Measurements from ENCODE around the gene AQP1.

AQP1 gene

DNA sequence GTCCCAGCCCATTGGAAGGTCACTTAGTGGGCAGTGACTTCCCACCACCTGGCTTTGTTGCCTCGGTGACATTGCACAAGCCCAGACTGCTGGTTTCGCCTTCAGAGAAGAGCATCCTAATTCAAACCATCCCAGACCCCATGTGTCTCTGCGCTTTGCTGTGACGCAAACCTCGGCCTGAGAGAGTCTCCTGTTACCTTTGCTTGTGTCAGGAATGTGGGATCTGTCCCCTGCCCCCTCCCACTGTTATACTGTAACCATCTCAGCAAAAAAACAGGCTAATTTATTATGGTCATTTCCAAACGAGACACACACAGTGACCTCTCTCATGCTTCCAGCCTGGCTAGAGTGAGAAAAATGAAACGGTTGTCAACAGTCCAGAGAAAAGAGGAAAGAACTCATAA lies 25.0 kb upstream of the AQP1 start:
- no peak for DNase-seq

GRCh38 chr7:30887464-30887872 lies 24.2 kb upstream of the AQP1 start:
- no peak for DNase-seq

- DNase-seq: no peak
Measured at GRCh38 chr7:30888747-30889146, 22.9 kb upstream of the AQP1 start.

- no peak for DNase-seq
Measured at GRCh38 chr7:30890226-30890625, 21.4 kb upstream of the AQP1 start.

DNA sequence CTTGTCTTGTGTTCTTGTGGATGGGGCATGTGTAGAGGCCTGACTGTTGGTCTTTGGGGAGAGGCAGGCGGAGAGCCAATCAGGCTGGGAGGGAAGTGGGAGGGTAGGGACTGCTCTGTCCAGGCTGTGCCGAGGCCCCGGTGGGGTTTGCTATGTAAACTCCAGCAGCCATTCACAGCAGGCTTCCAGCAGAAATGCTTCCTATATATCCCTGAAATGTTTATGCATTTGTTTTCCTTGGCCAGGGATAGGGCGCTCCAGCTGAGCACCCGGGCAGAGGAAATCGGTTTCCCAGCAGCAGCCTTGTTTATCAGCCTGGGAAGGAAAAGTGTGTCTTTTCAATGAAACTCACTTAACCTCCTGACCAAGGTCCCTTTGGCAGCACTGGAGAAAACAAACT lies 18.3 kb upstream of the AQP1 start:
- no peak for DNase-seq

- DNase-seq: no peak
Measured at GRCh38 chr7:30894009-30894408, 17.6 kb upstream of the AQP1 start.

DNA sequence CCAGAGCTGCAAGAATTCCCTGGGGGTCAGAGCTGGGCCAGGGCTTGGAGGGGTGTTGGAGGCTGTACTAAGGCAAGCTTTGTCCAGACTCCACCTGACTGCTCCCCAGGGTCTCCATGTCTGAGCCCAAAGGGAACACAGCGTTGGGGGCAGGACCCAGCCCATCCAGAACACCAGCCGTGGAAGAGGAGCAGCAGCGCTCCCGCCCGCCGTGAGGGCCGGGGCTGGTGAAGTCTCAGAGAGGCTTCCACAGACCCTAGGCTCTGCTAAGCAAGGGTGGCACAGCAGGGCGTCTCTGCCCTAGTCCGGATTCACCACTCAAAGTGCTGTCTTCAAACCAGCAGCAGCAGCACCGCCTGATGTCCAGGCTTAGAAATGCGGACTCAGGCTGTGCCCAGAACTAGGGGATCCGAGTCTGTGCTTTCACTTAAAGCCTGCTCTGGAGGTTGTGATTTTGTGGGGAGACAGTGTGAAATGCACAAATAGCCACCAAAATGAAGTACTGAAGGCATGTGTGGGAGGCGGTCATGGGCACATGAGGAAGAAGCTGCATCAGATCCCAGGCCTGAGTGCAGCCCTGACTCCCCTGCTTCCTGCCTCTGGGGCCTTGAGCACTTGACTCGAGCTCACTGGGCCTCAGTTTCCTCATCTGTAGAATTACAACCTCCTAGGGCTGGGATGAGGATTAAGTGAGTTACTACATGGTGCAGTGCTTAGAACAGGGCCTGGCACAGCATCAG lies 16.6 kb upstream of the AQP1 start:
- peak; percentile 38 for DNase-seq

GRCh38 chr7:30896036-30896435 lies 15.6 kb upstream of the AQP1 start:
- DNase-seq: no peak

DNA sequence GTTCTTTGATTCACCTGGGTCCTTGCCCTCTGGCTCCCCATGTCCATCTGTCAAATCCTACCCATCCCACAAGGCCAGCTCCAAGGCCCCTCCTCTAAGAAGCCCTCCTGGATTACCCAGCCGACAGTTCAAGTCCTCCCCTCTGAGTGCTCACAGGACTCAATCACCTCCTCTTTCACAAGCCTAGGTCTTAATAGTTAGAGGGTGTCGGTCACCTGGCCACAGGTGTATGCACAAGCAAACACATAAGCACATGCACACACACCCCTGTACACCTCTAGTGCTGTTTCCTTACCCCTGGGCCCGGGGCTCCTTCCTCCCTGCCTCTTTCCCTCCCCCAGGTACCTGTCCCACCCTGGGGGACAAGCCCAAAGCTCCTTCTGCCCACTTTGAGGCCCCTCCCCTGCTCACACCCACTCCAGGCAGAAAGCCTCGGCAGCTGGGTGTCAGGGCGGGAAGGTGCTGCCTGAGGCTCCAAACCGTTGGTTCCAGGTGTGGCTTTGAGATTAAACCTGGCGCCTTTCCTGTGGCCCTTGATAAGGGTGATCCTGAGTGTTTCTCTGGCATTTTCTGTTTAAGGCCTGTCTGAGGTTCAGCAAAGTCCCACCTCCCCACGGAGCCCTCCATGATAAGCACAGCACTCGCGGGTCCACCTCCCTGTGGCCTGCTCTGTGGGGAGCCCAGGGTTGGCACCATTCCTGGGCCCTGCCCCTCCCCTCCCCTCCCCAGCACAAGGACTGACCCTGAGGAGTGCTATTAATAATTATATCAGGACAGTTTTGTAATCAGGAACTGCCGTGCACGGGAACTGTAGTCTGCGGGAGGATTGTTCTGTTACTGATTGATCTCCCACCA lies 14.6 kb upstream of the AQP1 start:
- DNase-seq: no peak

GRCh38 chr7:30897770-30898169 lies 13.9 kb upstream of the AQP1 start:
- DNase-seq: no peak

- no peak for DNase-seq
Measured at GRCh38 chr7:30898411-30898810, 13.2 kb upstream of the AQP1 start.

DNA sequence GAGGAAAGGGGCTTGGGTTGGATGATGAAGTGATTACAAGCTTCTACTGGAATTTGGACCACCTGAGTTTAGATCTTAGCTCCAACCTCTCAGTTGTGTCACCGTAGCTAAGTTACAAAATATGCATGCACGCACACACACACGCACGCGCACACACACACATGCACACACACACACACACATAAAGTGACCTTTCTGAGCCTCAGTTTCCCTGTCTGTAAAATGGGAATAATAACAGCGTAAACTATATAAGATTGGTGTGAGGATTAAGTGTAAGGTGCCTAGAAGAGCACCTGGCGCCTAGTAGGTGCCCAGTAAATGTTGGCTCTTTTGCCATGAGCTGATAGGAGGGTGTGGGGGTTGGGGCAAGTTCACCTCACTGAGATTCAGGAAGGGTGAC lies 12.6 kb upstream of the AQP1 start:
- no peak for DNase-seq

- DNase-seq: no peak
Measured at GRCh38 chr7:30899630-30900029, 12.0 kb upstream of the AQP1 start.

DNA sequence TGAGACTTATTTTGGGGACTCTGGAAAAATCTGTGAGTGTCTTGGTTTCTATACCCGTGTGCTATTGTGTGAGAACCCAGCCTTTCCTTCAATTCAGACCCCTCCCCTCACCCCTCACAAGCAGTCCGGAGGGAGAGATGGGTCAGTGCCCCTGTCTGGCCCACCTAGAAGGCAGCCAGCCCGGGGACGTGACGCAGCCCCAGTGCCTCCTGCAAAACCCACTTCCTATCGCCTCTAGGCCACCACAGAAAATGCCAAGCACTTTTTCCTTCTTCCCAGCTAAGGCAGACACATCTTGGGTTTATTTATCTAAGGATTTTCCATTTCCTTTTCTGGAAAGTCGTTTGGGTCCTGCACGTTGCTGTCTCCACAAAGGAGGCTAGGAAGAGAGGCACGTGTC lies 11.6 kb upstream of the AQP1 start:
- no peak for DNase-seq

DNA sequence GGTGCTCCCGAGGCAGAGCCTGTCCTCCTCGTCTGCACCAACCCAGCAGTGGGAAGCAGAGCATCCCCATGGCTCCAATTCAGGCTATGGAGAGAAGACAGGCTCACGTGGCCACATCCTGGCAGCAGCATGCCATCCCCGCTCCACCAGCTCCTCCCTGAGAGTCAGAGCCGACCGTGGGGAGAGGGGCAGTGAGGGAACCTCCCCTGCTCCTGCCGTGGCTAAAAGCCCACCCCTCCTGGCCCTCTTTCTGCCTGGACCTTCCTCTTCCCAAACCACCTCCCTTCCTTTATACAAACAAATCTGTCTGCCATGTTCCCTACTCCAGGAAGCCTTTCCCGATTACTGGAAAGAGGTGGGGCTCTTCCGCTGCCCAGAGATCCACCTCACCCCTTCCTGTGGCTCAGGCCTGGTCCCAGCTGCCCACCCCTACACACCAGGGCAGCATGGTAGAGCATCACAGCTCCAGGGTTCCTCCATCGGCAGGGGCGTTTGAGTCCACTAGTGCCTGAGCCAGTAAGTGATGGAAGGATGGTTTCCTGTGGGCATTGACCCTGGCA lies 10.8 kb upstream of the AQP1 start:
- DNase-seq: no peak

GRCh38 chr7:30901856-30902255 lies 9.8 kb upstream of the AQP1 start:
- no peak for DNase-seq

DNA sequence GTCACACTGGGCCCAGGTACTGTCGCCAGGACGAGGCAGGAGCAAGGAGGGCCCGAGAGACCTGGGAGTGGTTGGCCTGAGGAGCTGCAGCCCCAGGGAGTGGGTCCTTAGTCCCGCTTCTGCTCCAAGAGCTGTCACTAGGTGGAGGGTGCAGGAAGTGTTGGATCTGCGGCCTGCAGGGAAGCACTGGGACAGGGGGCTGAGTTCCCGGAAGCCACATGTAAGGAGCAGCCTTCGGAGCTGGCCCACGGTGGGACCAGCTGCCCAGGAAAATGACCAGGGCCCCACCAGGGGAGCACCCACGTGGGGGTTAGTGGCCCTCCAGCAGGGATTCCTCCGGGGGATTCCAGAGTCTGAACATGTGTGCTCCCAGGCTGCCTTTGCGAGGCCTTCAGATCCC lies 9.2 kb upstream of the AQP1 start:
- no peak for DNase-seq

DNA sequence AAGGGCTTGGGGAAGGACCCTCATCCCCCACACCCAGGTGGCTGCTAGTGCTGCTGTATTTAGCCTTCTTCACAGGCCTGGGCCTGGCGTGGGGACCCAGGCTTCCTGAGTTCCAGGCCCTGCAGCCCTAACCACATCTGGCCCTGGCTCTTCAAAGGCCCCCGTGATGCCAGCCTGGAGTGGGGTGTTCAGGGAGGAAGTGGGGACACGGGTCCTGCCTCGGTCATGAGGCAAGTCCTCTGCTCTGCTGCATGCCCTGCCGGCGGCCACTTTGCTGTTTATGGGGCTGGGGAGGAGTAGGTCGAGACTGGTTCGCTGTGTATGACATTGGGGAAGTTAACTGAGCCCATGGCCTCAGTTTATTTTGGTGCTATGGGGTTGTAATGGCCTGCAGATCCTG lies 8.5 kb upstream of the AQP1 start:
- DNase-seq: no peak

GRCh38 chr7:30904561-30904960 lies 7.1 kb upstream of the AQP1 start:
- no peak for DNase-seq

DNA sequence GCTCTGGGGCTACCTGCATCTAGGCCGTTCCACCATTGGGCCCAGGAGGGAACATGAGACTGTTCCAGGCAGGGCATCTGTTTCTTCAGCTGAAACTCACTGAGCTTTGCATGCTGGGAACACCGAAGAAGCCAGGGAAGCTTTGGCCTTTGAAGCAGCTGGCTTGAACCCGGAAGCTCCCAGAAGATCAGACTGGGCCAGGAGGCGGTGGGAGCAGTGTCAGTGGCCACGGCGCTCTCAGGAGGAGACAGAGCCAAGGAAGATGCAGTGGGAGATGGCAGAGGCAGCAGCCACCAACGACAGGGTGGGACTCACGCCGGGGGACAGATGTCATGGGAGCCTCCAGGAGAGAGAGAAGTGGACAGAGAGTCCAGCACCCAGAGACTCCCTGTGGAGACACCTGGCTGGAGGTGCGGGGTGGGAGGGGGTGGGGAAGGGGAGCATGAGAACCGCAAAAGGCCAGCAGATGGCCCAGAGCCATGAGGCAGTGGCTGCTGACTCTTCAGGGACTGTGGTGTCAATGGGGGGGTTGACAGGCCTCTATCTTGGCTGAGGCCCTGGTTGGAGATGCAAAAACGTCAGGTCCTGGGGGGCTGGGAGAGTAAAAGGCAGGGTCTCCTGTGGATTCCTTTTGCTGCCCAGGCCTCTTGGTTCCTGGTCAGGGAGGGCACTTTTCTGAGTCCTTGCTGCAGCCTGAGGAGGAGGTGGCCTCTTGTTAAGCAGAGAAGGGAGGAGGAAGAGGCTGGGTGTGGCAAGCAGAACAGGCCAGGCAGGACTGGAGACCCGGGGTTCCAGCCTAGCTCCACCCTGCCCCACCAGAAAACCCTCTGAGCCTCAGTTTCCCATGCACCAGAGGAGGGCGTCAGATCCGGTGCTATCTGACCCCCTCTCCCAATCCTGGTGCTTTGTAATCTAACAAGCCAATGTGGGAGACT lies 6.3 kb upstream of the AQP1 start:
- peak; percentile 65 for DNase-seq

DNA sequence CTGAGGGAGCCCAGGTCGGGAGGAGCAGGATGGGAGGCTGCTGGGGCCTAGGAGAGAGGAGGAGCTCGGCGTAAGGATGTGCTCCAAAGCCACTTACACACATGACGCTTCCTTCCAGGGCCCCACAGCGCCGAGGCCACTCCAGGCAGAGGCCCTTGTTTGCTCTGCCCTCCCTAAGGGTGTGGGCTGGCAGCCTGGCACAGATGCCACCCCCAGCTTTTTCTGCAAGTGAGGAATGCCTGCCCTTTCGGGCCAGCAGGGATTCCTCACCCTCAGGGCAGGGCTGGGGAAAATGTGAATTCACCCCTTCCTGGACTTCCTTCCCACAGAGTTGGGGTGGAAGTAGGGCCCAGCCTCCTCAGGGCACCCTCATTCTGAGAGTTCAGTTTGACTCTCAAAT lies 5.6 kb upstream of the AQP1 start:
- no peak for DNase-seq

GRCh38 chr7:30906515-30907240 lies 5.0 kb upstream of the AQP1 start:
- no peak for DNase-seq

Measured in 8988T (cell line).